ENCODE data around the gene LRP11.
"Not testable (repeated sequence)": the region's sequence is repeated elsewhere in the genome, so short reads cannot be mapped to it uniquely, and the experiment has no call there.

LRP11 gene

DNA sequence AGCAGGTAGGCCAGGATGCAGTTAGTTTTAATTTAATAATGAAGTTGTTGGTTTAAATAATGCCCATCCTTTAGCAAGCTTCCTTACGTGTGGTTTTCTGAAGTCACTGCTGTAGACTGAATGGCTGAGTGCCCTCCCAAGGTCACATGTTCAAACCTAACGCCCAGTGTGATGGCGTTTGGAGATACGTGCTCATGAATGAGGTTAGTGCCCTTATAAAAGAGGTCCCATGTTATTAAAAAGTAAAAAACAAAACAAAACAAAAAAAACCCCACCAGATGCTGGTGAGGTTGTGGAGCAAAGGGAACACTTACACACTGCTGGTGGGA is 16.3 kb downstream of the LRP11 start:
- H3K4me3 ChIP-seq (ENCODE audit: low read length) = no peak overlapping the region
- no peak for DNase-seq (ENCODE audit: low read depth)
- TF ChIP-seq, protein P1, sequence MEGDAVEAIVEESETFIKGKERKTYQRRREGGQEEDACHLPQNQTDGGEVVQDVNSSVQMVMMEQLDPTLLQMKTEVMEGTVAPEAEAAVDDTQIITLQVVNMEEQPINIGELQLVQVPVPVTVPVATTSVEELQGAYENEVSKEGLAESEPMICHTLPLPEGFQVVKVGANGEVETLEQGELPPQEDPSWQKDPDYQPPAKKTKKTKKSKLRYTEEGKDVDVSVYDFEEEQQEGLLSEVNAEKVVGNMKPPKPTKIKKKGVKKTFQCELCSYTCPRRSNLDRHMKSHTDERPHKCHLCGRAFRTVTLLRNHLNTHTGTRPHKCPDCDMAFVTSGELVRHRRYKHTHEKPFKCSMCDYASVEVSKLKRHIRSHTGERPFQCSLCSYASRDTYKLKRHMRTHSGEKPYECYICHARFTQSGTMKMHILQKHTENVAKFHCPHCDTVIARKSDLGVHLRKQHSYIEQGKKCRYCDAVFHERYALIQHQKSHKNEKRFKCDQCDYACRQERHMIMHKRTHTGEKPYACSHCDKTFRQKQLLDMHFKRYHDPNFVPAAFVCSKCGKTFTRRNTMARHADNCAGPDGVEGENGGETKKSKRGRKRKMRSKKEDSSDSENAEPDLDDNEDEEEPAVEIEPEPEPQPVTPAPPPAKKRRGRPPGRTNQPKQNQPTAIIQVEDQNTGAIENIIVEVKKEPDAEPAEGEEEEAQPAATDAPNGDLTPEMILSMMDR (IDR thresholded peaks at IDR 0.05; ENCODE audit: insufficient read depth, low read depth, low read length, missing control alignments) = no peak

DNA sequence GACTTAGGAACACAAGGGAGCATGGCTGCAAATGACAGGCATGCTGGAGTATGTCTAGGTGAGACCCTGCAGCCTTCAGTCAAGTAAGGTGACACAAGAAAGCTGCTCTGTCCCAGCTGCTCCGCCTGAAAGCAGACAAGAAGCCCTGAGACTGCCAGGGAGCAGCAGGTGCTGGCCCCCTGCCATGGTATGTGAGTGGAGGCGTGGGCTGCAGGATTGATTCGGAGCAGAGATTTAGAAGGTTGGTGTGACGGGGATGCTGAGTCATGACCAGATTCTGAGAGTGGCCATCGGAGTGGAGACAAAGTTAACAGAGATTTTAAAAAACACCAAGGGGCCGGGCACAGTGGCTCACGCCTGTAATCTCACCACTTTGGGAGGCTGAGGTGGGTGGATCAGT is 17.8 kb downstream of the LRP11 start:
- TF ChIP-seq, protein P1 (IDR thresholded peaks at IDR 0.05; ENCODE audit: insufficient read depth, low read depth, low read length, missing control alignments) = no peak
- peak; percentile 71 for DNase-seq (ENCODE audit: low read depth)
- no peak overlapping the region for H3K4me3 ChIP-seq (ENCODE audit: low read length)

DNA sequence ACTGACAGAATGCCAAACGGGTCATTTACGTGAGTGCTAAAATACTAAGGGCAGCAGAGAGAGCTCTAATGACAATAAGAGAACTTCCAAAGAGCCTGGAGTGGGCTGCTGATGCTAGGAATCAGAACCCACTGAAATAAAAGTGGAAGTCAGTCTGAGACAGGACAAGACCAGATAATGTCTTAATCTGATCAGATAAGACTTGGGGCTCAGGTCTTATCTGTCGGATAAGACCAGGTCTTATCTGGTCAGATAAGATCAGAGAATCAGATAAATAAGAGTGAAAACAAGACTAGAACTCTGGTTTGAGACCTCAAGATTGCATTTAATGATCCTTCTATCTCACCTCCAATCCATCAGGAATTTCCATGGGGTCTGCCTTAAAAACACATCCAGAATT is 18.6 kb downstream of the LRP11 start:
- DNase-seq (ENCODE audit: low read depth) = no peak
- no peak overlapping the region for H3K4me3 ChIP-seq (ENCODE audit: low read length)
- TF ChIP-seq, protein P1 (IDR thresholded peaks at IDR 0.05; ENCODE audit: insufficient read depth, low read depth, low read length, missing control alignments) = no peak

DNA sequence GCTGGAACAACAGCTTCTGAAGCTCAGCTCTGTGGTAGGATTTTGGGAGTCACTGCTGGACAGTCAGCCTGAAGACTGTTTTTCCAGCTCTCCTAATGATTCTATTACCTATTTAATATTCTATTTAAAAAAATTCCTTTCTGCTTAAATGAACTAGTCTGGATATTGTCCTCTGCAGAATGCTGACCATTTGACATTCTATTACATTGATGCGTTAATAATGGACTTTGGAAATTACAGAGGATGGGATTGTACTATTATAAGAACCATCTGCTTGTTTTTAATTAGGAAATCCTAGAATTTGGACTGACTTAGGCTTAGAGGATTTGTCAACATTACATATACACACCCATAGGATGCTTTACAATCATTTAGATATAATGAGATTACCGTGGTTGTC is 19.7 kb downstream of the LRP11 start:
- H3K4me3 ChIP-seq (ENCODE audit: low read length) = no peak overlapping the region
- TF ChIP-seq, protein P1 (IDR thresholded peaks at IDR 0.05; ENCODE audit: insufficient read depth, low read depth, low read length, missing control alignments) = no peak
- DNase-seq (ENCODE audit: low read depth) = no peak

DNA sequence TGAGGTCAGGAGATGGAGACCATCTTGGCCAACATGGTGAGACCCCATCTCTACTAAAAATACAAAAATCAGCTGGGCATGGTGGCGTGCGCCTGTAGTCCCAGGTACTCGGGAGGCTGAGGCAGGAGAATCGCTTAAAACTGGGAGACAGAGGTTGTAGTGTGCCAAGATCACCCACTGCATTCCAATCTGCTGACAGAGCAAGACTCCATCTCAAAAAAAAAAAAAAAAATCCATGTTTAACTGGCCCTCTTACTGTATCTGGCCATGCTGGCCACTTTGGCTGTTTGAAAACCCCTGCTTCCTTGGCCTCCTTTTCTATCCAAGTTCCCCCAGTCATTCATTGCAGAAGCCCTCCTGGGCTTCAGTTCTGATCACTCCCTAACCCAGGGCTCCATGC is 20.1 kb downstream of the LRP11 start:
- peak; percentile 47 for DNase-seq (ENCODE audit: low read depth)
- H3K4me3 ChIP-seq (ENCODE audit: low read length) = not testable (repeated sequence)

DNA sequence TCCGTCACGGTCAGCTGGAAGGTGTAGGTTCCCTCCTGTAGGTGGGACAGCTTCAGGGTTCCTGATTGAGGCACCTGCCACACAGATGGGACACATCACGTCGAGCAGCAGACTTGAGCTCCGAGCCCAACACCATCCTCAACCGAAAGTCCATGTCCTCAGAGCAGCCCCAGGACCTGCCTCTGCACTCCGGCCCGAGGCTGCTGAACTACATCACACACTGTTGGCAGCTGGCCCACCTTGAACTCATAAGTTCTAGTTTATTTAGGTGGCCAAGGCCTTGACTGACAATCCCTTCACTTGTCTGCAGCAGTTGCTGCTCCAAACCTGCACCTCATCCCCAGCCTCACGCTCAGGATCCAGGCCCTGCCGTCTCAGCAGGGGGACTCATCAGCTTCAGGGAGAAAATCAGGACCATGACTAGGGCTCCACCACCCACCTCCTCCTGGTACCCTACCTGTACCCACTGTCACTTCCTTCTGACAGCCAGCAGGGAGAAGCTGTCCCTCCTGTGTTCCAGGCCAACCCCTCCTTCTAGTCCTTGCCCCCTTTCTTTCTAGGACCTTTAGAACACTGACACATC is 21.0 kb downstream of the LRP11 start:
- no peak for DNase-seq (ENCODE audit: low read depth)
- no peak overlapping the region for H3K4me3 ChIP-seq (ENCODE audit: low read length)
- TF ChIP-seq, protein P1 (IDR thresholded peaks at IDR 0.05; ENCODE audit: insufficient read depth, low read depth, low read length, missing control alignments) = no peak

DNA sequence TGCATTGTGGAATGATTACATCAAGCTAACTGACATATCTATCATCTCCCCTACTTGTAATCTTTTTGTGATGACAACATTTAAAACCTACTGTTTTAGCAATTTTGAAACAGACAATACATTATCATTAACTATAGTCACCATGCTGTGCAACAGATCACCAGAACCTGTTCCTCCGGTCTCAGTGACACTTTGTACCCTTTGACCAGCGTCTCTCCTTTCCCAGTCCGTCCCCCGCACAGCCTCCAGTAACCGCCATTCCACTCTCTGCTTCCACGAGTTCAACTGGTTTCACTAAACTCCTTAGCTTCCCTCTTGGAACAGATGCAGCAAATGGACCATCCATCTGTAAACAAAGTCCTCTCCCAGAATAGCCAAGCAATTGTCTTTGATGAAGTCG is 21.8 kb downstream of the LRP11 start:
- TF ChIP-seq, protein P1 (IDR thresholded peaks at IDR 0.05; ENCODE audit: insufficient read depth, low read depth, low read length, missing control alignments) = no peak
- H3K4me3 ChIP-seq (ENCODE audit: low read length) = no peak overlapping the region
- DNase-seq (ENCODE audit: low read depth) = no peak

All from epithelial cell of esophagus (primary cell).